DMS 273 (cell line): Measurements from ENCODE around the gene MYH6.
"Not testable (repeated sequence)": the region's sequence is repeated elsewhere in the genome, so short reads cannot be mapped to it uniquely, and the experiment has no call there.

Source experiments
- DNase-seq: peaks from one replicate; lab custom pipeline; 2025; ENCODE audit not compliant: unreplicated experiment; lab: John Stamatoyannopoulos, UW

Gene MYH6

DNA sequence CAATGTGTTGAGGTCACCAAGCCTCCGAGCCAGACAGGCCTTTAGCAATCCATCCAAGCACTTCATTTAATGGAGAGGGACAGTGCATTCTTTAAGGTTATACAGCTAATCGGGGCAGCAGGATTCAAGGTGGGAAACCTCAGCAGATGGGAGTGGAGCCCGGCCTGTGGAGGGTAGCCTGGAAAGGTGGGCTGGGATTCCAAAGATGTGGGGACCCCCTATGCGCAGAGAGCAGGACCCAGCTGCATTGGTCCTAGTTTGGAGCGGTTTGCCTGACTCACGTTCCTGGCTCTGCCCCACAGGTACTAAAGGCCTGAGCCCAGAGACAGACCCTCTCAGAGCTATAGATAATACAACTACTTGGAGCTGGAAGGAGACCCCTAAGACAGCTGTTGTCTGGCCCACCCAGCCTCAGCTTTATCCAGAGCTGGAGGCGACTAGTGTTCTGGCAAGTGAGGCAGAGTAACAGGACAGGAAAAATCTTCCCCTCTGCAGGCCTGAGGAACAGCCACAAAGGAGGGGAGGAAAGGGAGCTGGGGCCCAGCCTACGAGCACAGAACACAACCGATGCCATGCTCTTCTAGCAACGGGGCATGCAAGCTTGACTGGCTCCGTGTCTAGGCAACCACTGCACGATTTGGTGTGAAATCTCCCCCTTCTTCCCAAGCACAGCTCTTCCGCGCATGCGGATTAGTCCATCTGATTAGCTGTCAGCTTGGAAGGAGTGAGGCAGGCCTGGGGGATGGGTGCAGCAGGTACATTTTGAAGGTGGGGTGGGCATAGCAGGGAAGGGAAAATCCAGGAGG is 28.5 kb upstream of the MYH6 start:
- no peak for DNase-seq

DNA sequence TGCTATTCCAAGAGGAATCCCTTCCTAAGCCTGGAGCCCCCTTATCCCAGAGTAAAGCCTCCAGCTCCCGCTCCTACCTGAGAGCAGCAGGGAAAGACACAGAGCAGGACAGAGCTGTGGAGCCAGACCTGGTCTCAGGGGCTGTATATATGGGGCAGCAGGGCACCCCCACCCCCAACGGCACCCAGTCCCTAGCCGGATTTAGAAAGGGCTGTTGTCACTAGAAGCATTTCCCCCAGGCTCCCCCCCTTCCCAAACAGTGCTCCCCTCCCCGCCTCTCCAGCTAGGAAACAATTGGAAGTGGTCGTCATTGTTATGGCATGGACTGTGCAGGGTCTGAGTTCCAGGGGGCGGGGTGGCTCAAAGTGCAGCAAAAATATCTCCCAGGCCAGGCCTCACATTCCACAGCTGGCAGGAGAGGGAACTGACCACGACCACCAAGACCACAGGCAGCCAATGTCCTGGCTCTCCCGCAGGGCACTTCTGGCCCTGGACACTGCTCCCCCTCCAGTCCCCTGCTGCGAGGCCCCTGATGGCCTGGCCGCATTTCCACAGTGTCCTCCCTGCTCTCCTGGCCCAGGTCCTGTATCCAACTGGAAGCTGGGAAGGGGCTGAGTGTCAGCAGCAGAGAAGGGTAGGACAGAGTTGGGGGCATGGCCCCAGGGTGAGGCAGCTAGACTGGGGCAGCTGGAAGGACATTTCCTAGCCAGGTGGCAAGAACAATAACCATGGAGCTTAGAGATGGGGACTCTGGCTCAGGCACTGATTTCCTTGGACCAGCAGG is 27.7 kb upstream of the MYH6 start, which contains the start of gene MYH7:
MYH7 (minus strand) TSS at position 118 of the 784 bp plus-strand sequence. CDS start 1,928 bp downstream, outside the sequence.
- no peak for DNase-seq

DNA sequence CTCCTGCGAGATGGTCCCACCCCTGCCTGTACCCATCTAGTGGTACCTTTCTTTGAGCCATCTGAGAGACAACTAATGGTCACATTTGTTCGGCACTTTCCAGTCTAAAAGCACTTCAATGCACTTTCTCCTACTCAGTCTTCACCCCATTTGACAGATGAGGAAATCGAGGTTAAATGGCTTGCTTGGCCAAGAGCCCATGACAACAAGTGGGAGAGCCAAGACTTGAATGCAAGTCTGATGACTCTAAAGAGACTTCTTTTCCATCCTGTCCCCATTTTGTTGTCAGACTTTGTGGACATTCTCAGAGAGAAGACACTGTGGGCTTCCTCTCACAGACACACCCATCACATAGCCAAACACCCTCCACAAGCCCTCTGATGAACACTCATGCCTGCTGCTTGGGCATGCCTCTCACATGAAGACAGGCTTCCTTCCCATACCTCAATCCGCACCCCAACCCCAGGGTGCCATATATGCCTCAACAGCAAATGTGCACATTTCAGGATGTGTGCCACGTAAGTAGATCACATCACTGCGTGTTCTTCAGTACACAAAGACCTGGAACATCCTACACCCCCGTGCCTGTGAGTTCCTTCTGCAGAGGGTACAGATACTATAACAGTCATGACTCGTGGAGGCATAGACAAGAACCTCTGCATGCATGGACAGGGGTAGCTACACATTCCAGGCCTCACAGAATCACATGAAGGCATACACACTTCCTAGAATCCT is 26.6 kb upstream of the MYH6 start:
- no peak for DNase-seq

DNA sequence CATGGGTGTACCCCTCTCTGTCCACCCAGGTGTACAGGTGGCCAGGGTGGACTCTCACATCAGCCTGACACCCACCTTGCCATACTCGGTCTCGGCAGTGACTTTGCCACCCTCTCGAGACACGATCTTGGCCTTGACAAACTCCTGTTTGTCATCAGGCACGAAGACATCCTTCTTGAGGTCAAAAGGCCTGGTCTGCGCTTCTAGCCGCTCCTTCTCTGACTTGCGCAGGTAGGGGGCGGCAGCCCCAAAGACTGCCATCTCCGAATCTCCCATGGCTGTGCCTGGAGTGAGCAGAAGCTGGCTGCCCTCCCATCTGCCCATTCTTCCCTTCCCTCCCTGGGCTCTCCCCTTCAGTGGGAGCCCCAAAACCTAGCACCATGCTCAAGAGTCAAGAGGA is 25.4 kb upstream of the MYH6 start:
- DNase-seq = no peak

DNA sequence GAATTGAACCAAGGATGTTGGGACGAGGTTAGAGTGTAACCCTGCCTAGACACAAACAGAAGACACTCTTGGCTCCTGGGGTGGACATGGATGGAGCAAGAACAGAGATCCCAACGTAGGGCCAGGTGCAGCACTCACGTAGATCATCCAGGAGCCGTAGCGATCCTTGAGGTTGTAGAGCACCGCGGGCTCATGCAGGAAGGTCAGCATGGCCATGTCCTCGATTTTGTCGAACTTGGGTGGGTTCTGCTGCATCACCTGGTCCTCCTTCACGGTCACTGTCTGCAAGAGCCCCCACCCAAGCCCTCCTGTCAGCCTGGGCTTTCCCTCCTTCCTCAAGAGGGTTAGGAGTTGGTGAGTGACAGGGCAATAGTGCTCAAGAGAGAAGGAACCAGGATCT is 24.9 kb upstream of the MYH6 start:
- no peak for DNase-seq

DNA sequence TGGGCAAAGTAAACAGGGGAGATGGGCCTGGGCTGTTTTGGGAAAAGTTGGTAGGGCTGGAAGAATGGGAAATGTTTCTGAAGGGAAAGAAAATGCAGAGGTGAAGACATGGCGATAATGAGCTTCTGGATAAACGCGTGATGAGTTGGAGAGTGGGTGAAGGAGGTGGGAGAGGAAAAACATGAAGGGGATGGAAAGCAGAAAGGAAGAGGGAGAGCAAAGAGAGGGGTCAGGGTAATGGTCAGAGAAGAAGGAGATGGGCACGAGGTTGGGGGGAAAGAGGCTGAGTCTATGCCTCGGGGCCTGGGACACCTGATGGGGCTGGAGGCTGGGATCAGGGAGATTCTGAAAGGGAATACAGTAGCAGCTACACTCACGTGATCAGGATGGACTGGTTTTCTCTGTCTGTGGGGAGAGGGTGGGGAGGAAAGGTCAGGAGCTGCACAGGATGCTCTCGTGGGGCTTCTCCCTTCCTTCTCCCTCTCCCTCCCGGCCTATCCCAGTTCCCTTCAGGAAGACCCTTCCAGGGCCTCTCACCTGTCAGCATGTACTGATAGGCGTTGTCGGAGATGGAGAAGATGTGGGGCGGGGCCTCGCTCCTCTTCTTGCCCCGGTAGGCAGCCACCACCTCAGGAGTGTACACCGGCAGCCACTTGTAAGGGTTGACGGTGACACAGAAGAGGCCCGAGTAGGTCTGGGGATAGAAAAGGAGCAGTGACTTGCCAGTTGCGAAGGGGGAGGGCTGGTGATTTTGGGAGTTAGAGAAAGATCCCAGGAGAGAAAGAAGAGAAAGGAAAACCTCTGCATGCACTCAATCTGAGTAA is 24.2 kb upstream of the MYH6 start:
- no peak for DNase-seq

DNA sequence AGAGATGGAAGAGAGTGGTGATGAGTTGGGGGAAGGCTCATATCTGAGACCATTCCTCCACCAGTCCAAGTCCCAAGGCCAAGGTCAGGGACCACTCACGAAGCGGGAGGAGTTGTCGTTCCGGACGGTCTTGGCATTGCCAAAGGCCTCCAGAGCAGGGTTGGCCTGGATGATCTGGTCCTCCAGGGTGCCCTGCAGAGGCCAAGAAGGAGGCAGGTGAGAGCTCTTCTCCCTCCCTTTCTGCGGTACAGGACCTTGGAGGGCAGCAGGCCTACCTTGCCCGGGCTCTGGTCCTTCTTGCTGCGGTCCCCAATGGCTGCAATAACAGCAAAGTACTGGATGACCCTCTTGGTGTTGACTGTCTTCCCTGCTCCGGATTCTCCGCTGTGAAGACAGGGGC is 23.4 kb upstream of the MYH6 start:
- DNase-seq = no peak

DNA sequence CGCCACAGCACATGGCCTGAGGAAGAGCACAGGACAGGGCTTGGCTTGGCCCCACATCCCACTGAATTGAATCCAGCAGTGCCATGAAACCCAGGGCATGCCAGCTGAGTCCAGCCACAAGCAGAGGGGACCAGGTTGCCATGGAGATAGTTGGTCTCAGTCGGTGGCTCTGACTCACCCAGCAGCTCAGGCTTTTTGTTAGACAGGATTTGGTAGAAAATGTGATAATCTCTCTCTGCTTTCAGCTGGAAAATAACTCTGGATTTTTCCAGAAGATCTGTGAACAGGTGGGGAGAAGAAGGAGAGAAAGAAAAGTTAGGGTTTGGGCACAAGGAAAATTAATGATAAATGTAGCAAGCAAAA is 22.6 kb upstream of the MYH6 start:
- DNase-seq = peak; percentile 32

DNA sequence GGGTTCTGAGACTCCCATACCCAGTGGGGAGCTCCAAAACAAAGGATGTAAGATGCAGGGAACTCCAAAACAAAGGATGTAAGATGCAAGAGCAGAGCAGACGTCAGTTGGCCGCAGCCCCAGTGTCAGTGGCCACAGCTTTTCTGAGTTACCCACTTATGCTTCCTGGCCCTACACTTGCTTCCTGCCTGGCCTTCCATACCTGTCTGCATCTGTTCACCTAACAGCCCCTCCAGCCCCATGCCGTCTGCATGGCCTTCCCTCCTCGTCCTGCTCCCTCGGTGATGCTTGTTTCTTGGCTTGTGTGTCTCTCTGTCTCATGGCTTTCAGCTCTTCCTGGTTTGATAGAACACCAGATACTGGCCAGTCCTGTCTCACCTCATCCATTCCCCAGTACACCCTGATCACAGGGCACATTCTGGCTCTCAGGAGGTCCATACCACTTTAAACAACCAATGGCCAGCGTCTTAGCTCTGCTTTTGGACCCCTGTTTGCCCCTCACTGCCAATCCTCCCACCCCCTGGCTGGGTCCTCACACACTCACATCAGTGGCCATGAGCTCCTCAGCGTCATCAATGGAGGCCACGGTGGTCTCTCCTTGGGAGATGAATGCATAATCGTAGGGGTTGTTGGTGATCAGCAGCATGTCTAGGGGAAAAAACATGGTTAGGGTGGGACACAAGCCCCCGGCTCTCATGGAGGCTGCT is 22.1 kb upstream of the MYH6 start:
- no peak for DNase-seq

DNA sequence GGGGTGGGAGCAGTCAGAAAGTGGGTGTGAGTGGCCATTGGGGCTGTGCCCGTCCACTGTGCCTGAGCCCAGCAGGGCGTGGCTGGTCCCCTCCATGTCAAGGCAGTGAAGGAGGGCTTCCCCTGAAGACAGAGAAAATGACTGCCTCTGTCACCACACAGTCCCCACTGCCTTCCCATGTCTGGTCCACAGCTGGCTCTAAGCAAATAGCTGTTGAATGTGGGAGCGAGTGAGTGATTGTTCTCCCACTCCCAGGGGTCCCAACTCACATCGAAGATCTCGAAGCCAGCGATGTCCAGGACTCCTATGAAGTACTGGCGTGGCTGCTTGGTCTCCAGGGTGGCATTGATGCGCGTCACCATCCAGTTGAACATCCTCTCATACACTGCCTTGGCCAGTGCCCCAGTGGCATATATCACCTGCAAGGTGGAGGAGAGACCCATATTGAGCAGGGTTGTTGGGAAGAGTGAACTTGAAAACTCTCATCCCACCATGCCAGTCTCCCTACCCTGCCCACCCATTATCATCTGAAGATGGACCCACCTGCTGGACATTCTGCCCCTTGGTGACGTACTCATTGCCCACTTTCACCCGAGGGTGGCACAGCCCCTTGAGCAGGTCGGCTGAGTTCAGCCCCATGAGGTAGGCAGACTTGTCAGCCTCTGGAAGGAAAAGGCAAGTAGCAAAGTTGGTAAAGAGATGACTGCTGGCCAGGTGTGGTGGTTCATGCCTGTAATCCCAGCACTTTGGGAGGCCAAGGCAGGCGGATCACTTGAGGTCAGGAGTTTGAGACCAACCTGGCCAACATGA is 20.8 kb upstream of the MYH6 start:
- no peak for DNase-seq

DNA sequence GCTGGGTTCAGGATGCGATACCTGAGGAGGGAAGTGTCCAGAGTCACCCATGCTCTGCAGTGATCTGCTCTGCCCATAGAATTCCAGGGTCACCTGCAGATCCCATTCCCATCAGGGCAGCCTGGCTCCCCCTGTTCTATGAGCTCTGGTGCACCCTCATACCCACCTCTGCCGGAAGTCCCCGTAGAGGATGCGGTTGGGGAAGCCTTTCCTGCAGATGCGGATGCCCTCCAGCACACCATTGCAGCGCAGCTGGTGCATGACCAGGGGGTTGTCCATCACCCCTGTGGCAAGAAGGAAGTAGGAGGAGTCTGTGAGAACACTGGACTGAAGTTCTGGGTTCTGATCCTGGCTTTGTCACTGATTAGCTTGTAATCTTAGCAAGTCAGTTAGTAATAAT is 17.7 kb upstream of the MYH6 start:
- not testable (repeated sequence) for DNase-seq

DNA sequence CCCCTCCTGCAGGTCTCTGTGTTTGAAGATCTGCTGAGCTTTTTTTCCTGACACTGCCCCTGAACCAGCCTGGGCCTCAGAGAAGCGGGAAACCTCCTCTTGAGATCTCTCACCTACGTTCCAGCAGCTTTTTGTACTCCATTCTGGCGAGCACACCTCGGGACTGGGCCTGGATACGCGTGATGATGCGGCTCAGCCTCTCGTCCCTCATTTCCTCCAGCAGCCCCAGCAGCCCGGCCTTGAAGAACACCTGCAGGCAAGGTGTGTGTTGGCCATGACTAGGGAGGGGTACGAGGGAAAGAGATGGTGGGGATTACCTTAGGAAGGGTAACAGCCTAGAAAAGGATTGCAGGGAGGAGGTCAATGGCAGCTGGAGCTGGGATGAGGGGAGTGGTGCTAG is 17.1 kb upstream of the MYH6 start:
- DNase-seq = no peak

DNA sequence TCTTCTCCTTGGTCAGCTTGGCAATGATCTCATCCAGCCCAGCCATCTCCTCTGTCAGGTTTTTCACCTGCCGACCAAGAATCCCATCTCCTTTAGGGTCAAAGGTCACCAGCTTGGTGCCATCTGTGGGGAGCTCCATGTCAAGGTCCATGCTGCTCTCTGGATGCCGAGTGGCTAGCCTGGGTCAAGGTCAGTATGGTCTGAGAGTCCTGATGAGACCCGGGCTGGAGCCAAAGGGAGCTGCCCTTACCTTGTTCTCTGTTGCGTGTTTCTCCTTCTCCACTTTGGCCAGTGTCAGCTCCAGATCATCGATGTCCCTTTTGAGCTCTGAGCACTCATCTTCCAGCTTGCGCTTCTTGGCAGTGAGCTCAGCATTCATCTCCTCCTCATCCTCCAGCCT is 15.6 kb upstream of the MYH6 start:
- DNase-seq = no peak

DNA sequence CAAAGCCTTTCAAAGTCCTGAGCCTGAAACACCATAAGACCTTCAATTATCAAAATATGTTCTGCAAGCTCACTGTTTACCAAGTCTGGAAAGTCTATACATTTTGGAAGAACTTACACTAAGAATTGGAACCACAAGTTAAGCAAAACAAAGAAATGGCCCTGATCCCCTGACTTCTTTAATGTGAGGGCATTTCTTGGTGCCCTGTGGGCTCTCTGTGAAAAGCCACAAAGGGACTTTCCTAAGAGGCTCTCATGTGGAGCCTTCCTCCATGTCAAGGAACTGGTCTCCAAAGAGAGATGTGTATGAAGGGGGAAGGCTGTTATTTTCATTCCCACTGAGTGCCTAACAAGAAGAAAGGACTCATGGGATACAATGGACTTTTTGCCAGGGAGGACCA is 13.5 kb upstream of the MYH6 start:
- DNase-seq = no peak

DNA sequence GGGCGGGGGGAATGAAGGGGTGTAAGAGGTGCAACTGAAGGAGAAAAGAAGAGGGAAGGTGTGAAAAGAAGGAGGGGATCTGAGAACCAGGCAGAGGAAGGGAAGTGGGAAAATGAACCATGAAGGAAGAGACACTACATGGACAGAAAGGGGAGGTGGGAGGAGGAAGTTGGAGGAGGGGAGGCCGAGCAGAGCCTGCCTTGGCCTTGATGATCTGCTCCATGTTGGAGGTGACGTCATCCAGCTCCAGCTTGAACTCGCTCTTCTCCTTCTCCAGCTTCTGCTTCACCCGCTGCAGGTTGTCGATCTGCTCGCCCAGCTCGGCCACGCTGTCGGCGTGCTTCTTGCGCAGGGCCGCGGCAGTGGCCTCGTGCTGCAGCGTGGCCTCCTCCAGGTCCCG is 11.6 kb upstream of the MYH6 start:
- not testable (repeated sequence) for DNase-seq

DNA sequence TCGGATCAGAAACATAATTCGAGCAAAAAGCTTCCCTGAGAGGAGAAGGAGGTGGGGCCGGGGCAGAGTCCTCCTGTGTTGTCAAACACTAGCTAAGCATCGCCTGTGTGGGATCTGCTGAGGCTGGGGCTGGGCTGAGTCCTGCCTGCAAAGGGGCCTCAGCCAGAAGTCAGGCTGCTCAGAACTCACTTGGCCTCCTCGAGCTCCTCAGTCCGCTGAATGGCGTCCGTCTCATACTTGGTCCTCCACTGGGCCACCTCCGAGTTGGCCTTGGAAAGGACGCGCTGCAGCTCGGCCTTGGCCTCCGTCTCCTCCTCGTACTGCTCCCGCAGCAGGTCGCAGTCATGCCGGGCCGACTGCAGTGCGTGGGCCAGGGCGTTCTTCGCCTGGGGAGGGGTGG is 9.9 kb upstream of the MYH6 start:
- DNase-seq = no peak

DNA sequence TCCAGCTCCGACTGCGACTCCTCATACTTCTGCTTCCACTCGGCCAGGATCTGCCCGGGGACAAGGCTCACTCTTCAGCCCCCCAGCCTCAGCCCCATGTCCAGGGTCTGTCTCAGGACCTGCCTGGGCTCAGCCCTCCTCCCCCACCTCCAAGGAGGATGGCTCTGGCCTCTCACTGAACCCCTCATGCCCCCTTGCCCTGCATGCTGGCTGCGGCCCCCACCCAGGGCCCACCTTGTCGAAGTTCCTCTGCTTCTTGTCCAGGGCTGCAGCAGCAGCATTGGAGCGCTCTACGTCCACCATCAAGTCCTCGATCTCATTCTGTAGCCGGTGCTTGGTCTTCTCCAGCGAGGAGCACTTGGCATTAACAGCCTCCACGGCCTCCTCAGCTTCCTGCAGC is 9.2 kb upstream of the MYH6 start:
- DNase-seq = not testable (repeated sequence)

DNA sequence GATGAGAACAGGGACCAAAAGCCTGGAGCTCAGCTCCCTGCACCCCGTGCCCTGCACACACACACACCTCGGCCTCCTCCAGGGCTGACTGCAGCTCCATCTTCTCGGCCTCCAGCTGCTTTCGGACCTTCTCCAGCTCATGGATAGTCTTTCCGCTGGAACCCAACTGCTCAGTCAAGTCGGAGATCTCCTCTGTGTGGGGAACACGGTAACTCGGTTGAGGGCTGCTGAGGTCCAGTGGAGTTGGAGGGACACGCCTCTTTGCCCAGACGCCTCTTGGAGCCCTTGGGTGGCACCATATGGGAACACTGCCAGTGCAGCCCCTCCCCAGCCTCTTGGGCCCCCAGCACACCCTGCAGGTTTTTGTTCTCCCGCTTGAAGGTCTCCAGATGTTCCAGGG is 8.7 kb upstream of the MYH6 start:
- no peak for DNase-seq
